ENCODE measurements around the gene CPEB4.

DNA sequence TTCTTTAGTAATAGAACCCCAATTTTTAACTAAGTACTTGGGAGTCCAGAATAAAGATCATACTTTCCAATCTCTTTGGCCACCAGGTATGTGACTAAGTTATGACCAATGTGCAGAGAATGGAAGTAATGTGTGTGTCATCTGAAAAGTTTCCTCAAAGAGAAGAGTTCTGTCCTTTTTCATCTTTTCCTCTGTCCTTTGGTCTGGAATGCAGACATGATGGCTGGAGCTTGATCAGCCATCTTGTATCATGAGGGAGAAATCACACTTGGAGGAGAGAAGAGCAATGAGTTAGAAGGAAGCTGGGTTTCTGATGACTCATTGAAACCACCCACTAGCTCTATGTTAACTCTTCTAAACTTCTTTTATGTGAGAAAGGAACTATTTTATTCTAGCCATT, 5.5 kb upstream of the CPEB4 start:
- no peak for TF ChIP-seq POLR2AphosphoS5 (IDR thresholded peaks at IDR 0.05; ENCODE audit: insufficient read depth, low read depth, low read length)
- TF ChIP-seq CTCF (IDR thresholded peaks at IDR 0.05; ENCODE audit: extremely low read depth in 1 of 2, insufficient read depth in 1 of 2, low read depth in 1 of 2, low read length in 2 of 2), result no peak
- no peak for TF ChIP-seq EZH2 (IDR thresholded peaks at IDR 0.05; ENCODE audit: borderline replicate concordance, low read depth, low read length, severe bottlenecking)
- TF ChIP-seq POLR2A (IDR thresholded peaks at IDR 0.05; ENCODE audit: low read depth, low read length), result no peak
- no peak for TF ChIP-seq MYC (IDR thresholded peaks at IDR 0.05; ENCODE audit: low read depth, low read length)
- TF ChIP-seq, protein P1, sequence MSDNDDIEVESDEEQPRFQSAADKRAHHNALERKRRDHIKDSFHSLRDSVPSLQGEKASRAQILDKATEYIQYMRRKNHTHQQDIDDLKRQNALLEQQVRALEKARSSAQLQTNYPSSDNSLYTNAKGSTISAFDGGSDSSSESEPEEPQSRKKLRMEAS (IDR thresholded peaks at IDR 0.05; ENCODE audit: insufficient read depth, insufficient read length), result no peak
- no peak for TF ChIP-seq JUN (IDR thresholded peaks at IDR 0.05; ENCODE audit: borderline replicate concordance, insufficient read depth, insufficient read length, low read depth)
- TF ChIP-seq GATA2 (IDR thresholded peaks at IDR 0.05; ENCODE audit: insufficient read depth, insufficient read length, low read depth, low read length), result no peak
- TF ChIP-seq FOS (IDR thresholded peaks at IDR 0.05; ENCODE audit: borderline replicate concordance, insufficient read depth, low read length), result peak; percentile 19

All from endothelial cell of umbilical vein (primary cell).